ENCODE results near the gene ARHGEF4.
"Not testable (repeated sequence)": the region's sequence is repeated elsewhere in the genome, so short reads cannot be mapped to it uniquely, and the experiment has no call there.

The ARHGEF4 gene

GRCh38 chr2:130981667-130982066, 145.0 kb downstream of the ARHGEF4 start:
- Histone ChIP-seq H3K4me1 (ENCODE audit: control insufficient read depth, insufficient read depth, low read length) (no peaks in the 10 kb centered on the region), H3K4me3 (ENCODE audit: low read length) (no peak overlapping the region), H3K9ac (ENCODE audit: low read depth, low read length) (no peak overlapping the region), H3K27me3 (ENCODE audit: control insufficient read depth, insufficient read depth, low read length) (no peaks in the 10 kb centered on the region), H3K36me3 (ENCODE audit: insufficient read depth, low read length) (no peaks in the 10 kb centered on the region), H3K4me2 (ENCODE audit: low read length) (no peak overlapping the region), H3K9me3 (replicated peaks; ENCODE audit: low read length) (no peaks in the 10 kb centered on the region)

DNA sequence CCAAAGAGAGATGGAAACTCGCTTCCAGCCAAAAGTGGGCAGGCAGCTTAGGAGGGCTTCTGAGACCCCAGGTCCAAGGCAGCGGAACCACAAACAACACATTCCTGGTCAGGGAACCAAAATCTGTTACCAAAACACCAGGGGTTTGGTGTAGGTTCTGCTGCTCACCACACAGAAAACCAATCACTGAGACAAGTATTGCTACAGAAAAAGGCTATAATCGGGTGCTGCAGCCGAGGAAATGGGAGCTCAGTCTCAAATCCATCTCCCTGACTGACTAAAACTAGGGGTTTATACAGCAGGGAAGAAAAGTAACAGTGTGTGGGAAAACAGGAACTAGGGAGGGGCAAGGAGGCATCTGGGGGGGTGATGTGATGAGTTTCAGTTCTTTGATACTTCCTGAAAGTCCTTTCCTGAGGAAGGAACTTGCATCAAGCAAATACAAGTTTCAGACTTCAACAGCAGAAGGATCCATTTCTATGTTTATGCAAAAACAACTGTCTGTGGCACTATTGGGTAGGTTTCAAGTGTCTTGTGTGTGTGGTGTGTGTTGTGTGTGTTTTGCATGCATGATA, 148.6 kb downstream of the ARHGEF4 start:
- no peak overlapping the region for H3K9ac ChIP-seq (ENCODE audit: low read depth, low read length)
- H3K27me3 ChIP-seq (ENCODE audit: control insufficient read depth, insufficient read depth, low read length), result no peaks in the 10 kb centered on the region
- no peaks in the 10 kb centered on the region for H3K9me3 ChIP-seq (replicated peaks; ENCODE audit: low read length)
- H3K36me3 ChIP-seq (ENCODE audit: insufficient read depth, low read length), result no peaks in the 10 kb centered on the region
- no peak overlapping the region for H3K4me2 ChIP-seq (ENCODE audit: low read length)
- no peak overlapping the region for H3K4me3 ChIP-seq (ENCODE audit: low read length)
- no peaks in the 10 kb centered on the region for H3K4me1 ChIP-seq (ENCODE audit: control insufficient read depth, insufficient read depth, low read length)

- Histone ChIP-seq H3K9ac (ENCODE audit: low read depth, low read length) (no peak overlapping the region), H3K4me3 (ENCODE audit: low read length) (no peak overlapping the region), H3K9me3 (replicated peaks; ENCODE audit: low read length) (no peaks in the 10 kb centered on the region), H3K36me3 (ENCODE audit: insufficient read depth, low read length) (no peaks in the 10 kb centered on the region), H3K27me3 (ENCODE audit: control insufficient read depth, insufficient read depth, low read length) (peaks cover 5% of the 10 kb centered on the region), H3K4me1 (ENCODE audit: control insufficient read depth, insufficient read depth, low read length) (no peaks in the 10 kb centered on the region), H3K4me2 (ENCODE audit: low read length) (no peak overlapping the region)
Measured at GRCh38 chr2:130985831-130986649, 149.3 kb downstream of the ARHGEF4 start.

DNA sequence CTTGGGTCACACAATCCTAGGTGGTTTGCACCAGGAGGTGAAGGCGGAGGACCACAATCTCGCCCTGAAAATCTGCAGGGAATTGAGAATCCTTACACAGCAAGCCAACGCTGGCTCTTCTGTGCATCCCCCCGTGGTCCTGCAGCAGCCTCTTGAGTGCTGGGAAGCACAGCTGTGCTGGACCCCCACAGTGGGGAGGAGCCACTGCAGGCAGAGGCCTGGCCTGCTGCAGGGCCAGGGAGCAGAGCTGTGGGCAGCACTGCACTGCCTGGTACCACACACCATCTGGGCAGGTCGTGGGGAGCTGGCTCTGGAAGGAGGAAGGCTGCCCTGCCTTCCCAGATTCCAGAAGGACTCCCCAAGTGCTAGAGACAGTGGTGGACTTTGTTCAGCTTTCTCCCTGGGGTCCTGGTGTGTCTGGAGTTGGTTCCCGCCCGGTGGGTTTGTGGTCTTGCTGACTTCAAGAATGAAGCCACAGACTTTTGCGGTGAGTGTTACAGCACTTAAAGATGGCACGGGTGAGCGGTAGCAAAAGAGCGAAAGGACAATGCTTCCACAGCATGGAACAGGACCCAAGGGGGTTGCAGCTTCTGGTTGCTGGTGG, 150.3 kb downstream of the ARHGEF4 start:
- Histone ChIP-seq H3K36me3 (ENCODE audit: insufficient read depth, low read length) (no peaks in the 10 kb centered on the region), H3K4me2 (ENCODE audit: low read length) (no peak overlapping the region), H3K9me3 (replicated peaks; ENCODE audit: low read length) (no peaks in the 10 kb centered on the region), H3K4me3 (ENCODE audit: low read length) (no peak overlapping the region), H3K9ac (ENCODE audit: low read depth, low read length) (no peak overlapping the region), H3K27me3 (ENCODE audit: control insufficient read depth, insufficient read depth, low read length) (peaks cover 5% of the 10 kb centered on the region), H3K4me1 (ENCODE audit: control insufficient read depth, insufficient read depth, low read length) (no peaks in the 10 kb centered on the region)

DNA sequence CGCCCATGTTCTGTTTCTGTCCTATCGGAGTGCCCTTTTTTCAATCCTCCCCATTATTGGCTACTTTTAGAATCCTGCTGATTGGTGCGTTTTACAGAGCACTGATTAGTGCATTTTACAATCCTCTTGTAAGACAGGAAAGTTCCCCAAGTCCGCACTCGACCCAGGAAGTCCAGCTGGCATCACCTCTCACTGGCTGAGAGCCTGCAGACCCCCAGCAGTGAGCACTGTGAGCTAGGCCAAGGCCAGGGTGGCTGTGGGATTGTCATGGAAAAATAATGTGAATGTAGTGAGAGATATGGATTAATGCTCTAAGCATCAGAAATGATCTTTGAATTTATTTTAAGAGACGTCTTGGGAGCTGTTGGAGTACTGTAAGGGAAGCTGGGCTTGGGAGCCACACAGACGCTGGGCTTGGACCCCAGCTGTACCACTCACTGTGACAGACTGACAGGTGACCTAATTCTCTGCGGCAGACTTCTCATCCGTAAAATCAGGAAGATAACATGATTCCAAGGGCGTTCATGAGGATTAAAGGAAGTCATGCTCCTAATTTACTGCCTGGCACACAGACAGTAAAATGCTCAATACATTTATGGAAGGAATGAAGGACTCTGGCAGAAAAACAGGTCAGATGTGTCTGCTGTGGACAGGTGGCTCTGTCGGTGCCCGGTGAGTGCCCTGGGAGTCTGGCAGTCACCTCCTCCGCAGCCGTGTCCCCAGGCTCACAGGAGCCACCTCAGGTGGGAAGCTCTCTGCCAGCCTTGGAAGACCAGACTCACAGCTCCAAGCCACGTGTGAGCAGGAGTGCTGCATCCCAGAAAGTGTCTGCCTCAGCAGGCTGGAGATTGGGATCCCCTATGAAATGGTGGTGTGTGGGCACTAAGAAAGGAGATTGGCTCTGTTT, 151.1 kb downstream of the ARHGEF4 start:
- Histone ChIP-seq H3K4me1 (ENCODE audit: control insufficient read depth, insufficient read depth, low read length) (no peaks in the 10 kb centered on the region), H3K36me3 (ENCODE audit: insufficient read depth, low read length) (no peaks in the 10 kb centered on the region), H3K27me3 (ENCODE audit: control insufficient read depth, insufficient read depth, low read length) (peaks cover 5% of the 10 kb centered on the region), H3K4me2 (ENCODE audit: low read length) (no peak overlapping the region), H3K9me3 (replicated peaks; ENCODE audit: low read length) (no peaks in the 10 kb centered on the region), H3K4me3 (ENCODE audit: low read length) (no peak overlapping the region), H3K9ac (ENCODE audit: low read depth, low read length) (no peak overlapping the region)

- not testable (repeated sequence) for H3K4me2 ChIP-seq (ENCODE audit: low read length); H3K9me3 ChIP-seq (replicated peaks; ENCODE audit: low read length); H3K4me3 ChIP-seq (ENCODE audit: low read length); H3K4me1 ChIP-seq (ENCODE audit: control insufficient read depth, insufficient read depth, low read length); H3K27me3 ChIP-seq (ENCODE audit: control insufficient read depth, insufficient read depth, low read length); H3K9ac ChIP-seq (ENCODE audit: low read depth, low read length); H3K36me3 ChIP-seq (ENCODE audit: insufficient read depth, low read length)
Measured at GRCh38 chr2:130991446-130991845, 154.7 kb downstream of the ARHGEF4 start.

GRCh38 chr2:130992003-130992402, 155.3 kb downstream of the ARHGEF4 start:
- not testable (repeated sequence) for H3K27me3 ChIP-seq (ENCODE audit: control insufficient read depth, insufficient read depth, low read length); H3K9me3 ChIP-seq (replicated peaks; ENCODE audit: low read length); H3K4me1 ChIP-seq (ENCODE audit: control insufficient read depth, insufficient read depth, low read length); H3K9ac ChIP-seq (ENCODE audit: low read depth, low read length); H3K36me3 ChIP-seq (ENCODE audit: insufficient read depth, low read length); H3K4me2 ChIP-seq (ENCODE audit: low read length); H3K4me3 ChIP-seq (ENCODE audit: low read length)

- H3K9ac ChIP-seq (ENCODE audit: low read depth, low read length), result no peak overlapping the region
Measured at GRCh38 chr2:130996691-130997090, 160.0 kb downstream of the ARHGEF4 start.

DNA sequence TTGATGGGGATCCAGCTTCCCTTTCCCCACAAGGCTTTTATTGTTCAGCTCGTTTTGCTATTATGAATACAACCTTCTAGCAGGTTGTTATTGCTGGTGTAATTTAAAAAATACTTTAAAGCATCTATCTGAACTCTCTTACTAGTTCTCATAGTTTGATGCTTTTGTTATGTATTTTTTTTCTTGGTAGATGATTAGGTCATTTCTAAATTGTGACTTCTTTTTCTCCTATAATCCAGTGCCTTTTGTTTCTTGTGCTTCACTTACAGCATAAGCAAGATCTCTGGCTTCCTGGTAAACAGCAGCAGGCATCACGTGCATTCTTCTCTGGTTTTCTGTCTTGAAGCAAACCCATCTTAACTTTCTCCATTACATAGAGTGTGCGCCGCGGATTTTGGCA, 160.5 kb downstream of the ARHGEF4 start:
- Histone ChIP-seq H3K4me3 (ENCODE audit: low read length) (no peak overlapping the region), H3K9me3 (replicated peaks; ENCODE audit: low read length) (no peaks in the 10 kb centered on the region), H3K4me2 (ENCODE audit: low read length) (no peak overlapping the region), H3K36me3 (ENCODE audit: insufficient read depth, low read length) (no peaks in the 10 kb centered on the region), H3K27me3 (ENCODE audit: control insufficient read depth, insufficient read depth, low read length) (no peaks in the 10 kb centered on the region), H3K4me1 (ENCODE audit: control insufficient read depth, insufficient read depth, low read length) (no peaks in the 10 kb centered on the region), H3K9ac (ENCODE audit: low read depth, low read length) (no peak overlapping the region)

More at GRCh38 chr2:130996691-130997090, 160.0 kb downstream of the ARHGEF4 start:
- H3K4me2 ChIP-seq (ENCODE audit: low read length), result no peak overlapping the region
- no peaks in the 10 kb centered on the region for H3K36me3 ChIP-seq (ENCODE audit: insufficient read depth, low read length)
- H3K27me3 ChIP-seq (ENCODE audit: control insufficient read depth, insufficient read depth, low read length), result no peaks in the 10 kb centered on the region
- no peaks in the 10 kb centered on the region for H3K9me3 ChIP-seq (replicated peaks; ENCODE audit: low read length)
- no peak overlapping the region for H3K4me3 ChIP-seq (ENCODE audit: low read length)
- H3K4me1 ChIP-seq (ENCODE audit: control insufficient read depth, insufficient read depth, low read length), result no peaks in the 10 kb centered on the region

GRCh38 chr2:130998561-130998960, 161.8 kb downstream of the ARHGEF4 start:
- Histone ChIP-seq H3K36me3 (ENCODE audit: insufficient read depth, low read length) (no peaks in the 10 kb centered on the region), H3K27me3 (ENCODE audit: control insufficient read depth, insufficient read depth, low read length) (peaks cover 4% of the 10 kb centered on the region)

More at GRCh38 chr2:130998561-130998960, 161.8 kb downstream of the ARHGEF4 start:
- Histone ChIP-seq H3K4me2 (ENCODE audit: low read length) (no peak overlapping the region), H3K9me3 (replicated peaks; ENCODE audit: low read length) (no peaks in the 10 kb centered on the region), H3K4me3 (ENCODE audit: low read length) (no peak overlapping the region), H3K4me1 (ENCODE audit: control insufficient read depth, insufficient read depth, low read length) (no peaks in the 10 kb centered on the region), H3K9ac (ENCODE audit: low read depth, low read length) (no peak overlapping the region)

Data from skeletal muscle satellite cell (primary cell).